PC-3 (cell line): ENCODE data around the gene DPAGT1. TPM values are rescaled to one million over a fixed set of nuclear protein-coding genes. Genes with fewer than 3 reads are reported as not detected.
A peak's percentile ranks its signal among the peaks of the same experiment; 100 is the strongest.

Experiments used
- ATAC-seq: fragments of 200-7000 bp; cut with Tn5 transposase; 2 replicates; pipeline ENCODE4 v1.9.1; 2020; ENCODE audit warnings: mild to moderate bottlenecking, moderate library complexity
- BruUV-seq: library from RNA; stranded (reverse); fragments of 400-500 nt; replicated peaks from 2 replicates; lab custom pipeline; 2021; lab: Mats Ljungman, UMichigan
- CTCF ChIA-PET: fragments of 300-600 bp; sonication (Branson Sonifier 250); formaldehyde crosslinking; loops from one replicate; lab custom pipeline; 2022; ENCODE audit warnings: antibody characterized with exemption; lab: Charles Lee
- POLR2A ChIA-PET: fragments of 300-600 bp; sonication (Branson Sonifier 250); formaldehyde crosslinking; loops from one replicate; lab custom pipeline; 2022; ENCODE audit warnings: antibody characterized with exemption; ENCODE audit not compliant: unreplicated experiment; lab: Charles Lee
- DNase-seq: peaks from one replicate; pipeline ENCODE4 v3.0.0-alpha.2; 2015
- H2AFZ ChIP-seq: fragments of 300-600 bp; sonication (generic); 2 replicates; pipeline ENCODE4 v1.6.0; 2016; ENCODE audit warnings: antibody characterized with exemption, low read length
- H3F3A ChIP-seq: fragments of 300-600 bp; sonication (generic); one replicate; pipeline ENCODE4 v1.6.0; 2017; ENCODE audit warnings: antibody characterized with exemption, low read length, control low read depth, mild to moderate bottlenecking; ENCODE audit not compliant: unreplicated experiment
- H3K27ac ChIP-seq: fragments of 300-600 bp; sonication (generic); 2 replicates; pipeline ENCODE4 v1.5.1; 2016; ENCODE audit warnings: mild to moderate bottlenecking, low read length
- H3K27me3 ChIP-seq: fragments of 300-600 bp; sonication (generic); 2 replicates; pipeline ENCODE4 v1.6.1; 2016; ENCODE audit warnings: low read length, mixed read lengths
- H3K36me3 ChIP-seq: fragments of 300-600 bp; sonication (generic); 2 replicates; pipeline ENCODE4 v1.6.1; 2016; ENCODE audit warnings: low read depth, mixed run types, low read length, mixed read lengths
- H3K4me1 ChIP-seq: fragments of 300-600 bp; sonication (generic); 2 replicates; pipeline ENCODE4 v1.5.1; 2016; ENCODE audit warnings: low read length; ENCODE audit not compliant: insufficient read depth
- H3K4me2 ChIP-seq: fragments of 300-600 bp; sonication (generic); 2 replicates; pipeline ENCODE4 v1.6.0; 2016; ENCODE audit warnings: low read length
- H3K4me3 ChIP-seq: fragments of 300-600 bp; sonication (generic); 2 replicates; pipeline ENCODE4 v1.5.1; 2016; ENCODE audit warnings: mild to moderate bottlenecking, low read length, mixed read lengths
- H3K79me2 ChIP-seq: fragments of 300-600 bp; sonication (generic); 2 replicates; pipeline ENCODE4 v1.6.1; 2017; ENCODE audit warnings: low read length, mixed read lengths
- H3K9ac ChIP-seq: fragments of 300-600 bp; sonication (generic); 2 replicates; pipeline ENCODE4 v1.6.0; 2016; ENCODE audit warnings: mild to moderate bottlenecking, low read length
- H3K9me2 ChIP-seq: fragments of 300-600 bp; sonication (generic); replicated peaks from 2 replicates; pipeline ENCODE4 v1.6.1; 2016; ENCODE audit warnings: mixed run types, low read length, mixed read lengths
- H3K9me3 ChIP-seq: fragments of 300-600 bp; sonication (generic); 2 replicates; pipeline ENCODE4 v1.6.1; 2016; ENCODE audit warnings: low read length, mixed read lengths
- H4K20me1 ChIP-seq: fragments of 300-600 bp; sonication (generic); 2 replicates; pipeline ENCODE4 v1.6.1; 2016; ENCODE audit warnings: low read length, mixed read lengths
- EZH2 ChIP-seq: fragments of 300-600 bp; sonication (generic); IDR thresholded peaks from one replicate; pipeline ENCODE4 v1.6.1; 2017; ENCODE audit warnings: antibody characterized with exemption, mild to moderate bottlenecking, low read length; ENCODE audit not compliant: unreplicated experiment
- EZH2phosphoT487 ChIP-seq: fragments of 300-600 bp; sonication (generic); IDR thresholded peaks from 2 replicates; pipeline ENCODE4 v1.6.1; 2018; ENCODE audit warnings: mild to moderate bottlenecking, antibody characterized with exemption, low read length, borderline replicate concordance
- intact Hi-C: fragments of 100-400 bp; cut with micrococcal nuclease; formaldehyde crosslinking; loops from 2 replicates; pipeline ENCODE4 v1.9.0; 2023
- total RNA-seq: library from RNA; depleted of rRNA; stranded (reverse); fragments of >200 nt; gene quantifications from 2 replicates; pipeline ENCODE4 v1.2.3, GENCODE V29; 2014
- TF ChIP-seq, protein P1 (sequence below): fragments of 300-600 bp; sonication (generic); conservative IDR thresholded peaks from 2 replicates; pipeline ENCODE4 v1.5.1; 2017; ENCODE audit warnings: antibody characterized with exemption, low read depth, mild to moderate bottlenecking, low read length

Gene DPAGT1
- total RNA-seq, 1 experiment from 2014 or later, result 68.0 TPM

DNA sequence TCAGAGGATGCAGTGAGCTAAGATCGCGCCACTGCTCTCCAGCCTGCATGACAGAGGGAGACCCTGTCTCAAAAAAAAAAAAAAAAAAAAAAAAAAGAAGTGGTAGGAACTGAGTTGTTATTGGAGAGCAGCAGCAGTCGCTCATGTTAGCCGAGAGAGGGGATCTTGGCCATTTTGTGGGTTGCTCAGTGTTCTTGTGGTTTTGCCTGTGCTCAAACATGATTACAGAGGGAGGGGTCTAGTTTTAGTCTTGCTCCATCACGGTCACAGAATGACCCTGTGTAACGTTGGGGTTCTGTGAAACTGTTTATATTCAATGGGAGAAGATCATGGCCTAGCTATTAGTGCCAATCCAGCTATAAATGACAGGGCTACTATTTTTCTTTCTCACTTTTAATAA lies 1.9 kb downstream of the DPAGT1 start:
- Histone ChIP-seq H3K9ac (peak overlapping the region; percentile 84; the same call in 1 of the 2 replicates), H3K4me3 (peak overlapping the region; percentile 89), H3K36me3 (peaks cover 24% of the 10 kb centered on the region), H3F3A (no peaks in the 10 kb centered on the region), H3K79me2 (peaks cover 43% of the 10 kb centered on the region), H3K9me3 (no peaks in the 10 kb centered on the region), H3K4me2 (peak overlapping the region; percentile 96), H2AFZ (no peak overlapping the region), H3K27me3 (no peaks in the 10 kb centered on the region), H4K20me1 (0 out of 2 replicates have a peak, but pooled peaks cover 3% of the 10 kb centered on the region), H3K27ac (no peak overlapping the region), H3K9me2 (no peaks in the 10 kb centered on the region), H3K4me1 (peaks cover 23% of the 10 kb centered on the region)
- TF ChIP-seq, protein P1, sequence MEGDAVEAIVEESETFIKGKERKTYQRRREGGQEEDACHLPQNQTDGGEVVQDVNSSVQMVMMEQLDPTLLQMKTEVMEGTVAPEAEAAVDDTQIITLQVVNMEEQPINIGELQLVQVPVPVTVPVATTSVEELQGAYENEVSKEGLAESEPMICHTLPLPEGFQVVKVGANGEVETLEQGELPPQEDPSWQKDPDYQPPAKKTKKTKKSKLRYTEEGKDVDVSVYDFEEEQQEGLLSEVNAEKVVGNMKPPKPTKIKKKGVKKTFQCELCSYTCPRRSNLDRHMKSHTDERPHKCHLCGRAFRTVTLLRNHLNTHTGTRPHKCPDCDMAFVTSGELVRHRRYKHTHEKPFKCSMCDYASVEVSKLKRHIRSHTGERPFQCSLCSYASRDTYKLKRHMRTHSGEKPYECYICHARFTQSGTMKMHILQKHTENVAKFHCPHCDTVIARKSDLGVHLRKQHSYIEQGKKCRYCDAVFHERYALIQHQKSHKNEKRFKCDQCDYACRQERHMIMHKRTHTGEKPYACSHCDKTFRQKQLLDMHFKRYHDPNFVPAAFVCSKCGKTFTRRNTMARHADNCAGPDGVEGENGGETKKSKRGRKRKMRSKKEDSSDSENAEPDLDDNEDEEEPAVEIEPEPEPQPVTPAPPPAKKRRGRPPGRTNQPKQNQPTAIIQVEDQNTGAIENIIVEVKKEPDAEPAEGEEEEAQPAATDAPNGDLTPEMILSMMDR, result no peak
- no peak for TF ChIP-seq EZH2phosphoT487
- no peak for TF ChIP-seq EZH2
- intact Hi-C loops, result loop anchor here (2.0 kb wide), 2 partner anchors 15 to 21 kb away; partner anchors contain the start of genes HINFP and HMBS
- BruUV-seq, result no TSS peak
- DNase-seq (no peak), ATAC-seq (no peak)
- ChIA-PET POLR2A (no interaction called here), CTCF (no interaction called here)

GRCh38 chr11:119095066-119095880 lies 6.4 kb downstream of the DPAGT1 start:
- peaks cover 28% of the 10 kb centered on the region for H4K20me1 ChIP-seq
- peak; percentile 100 for DNase-seq
- H2AFZ ChIP-seq, result peak overlapping the region; percentile 76
- peaks cover 46% of the 10 kb centered on the region for H3K36me3 ChIP-seq
- CTCF ChIA-PET, result interaction anchor here (0.6 to 1.4 kb wide), 7 partner anchors 10 to 101 kb away, joined by 3 to 5 read pairs (median 3); partner anchors contain the start of genes C2CD2L, HINFP and HMBS
- H3K4me3 ChIP-seq, result peak overlapping the region; percentile 90
- TF ChIP-seq, protein P1, result 0 out of 2 replicates have a peak, but pooled peaks have one; percentile 29
- TF ChIP-seq EZH2 (no peak), EZH2phosphoT487 (no peak)
- peak overlapping the region; percentile 97 for H3K9ac ChIP-seq
- peaks cover 17% of the 10 kb centered on the region for H3F3A ChIP-seq
- H3K9me3 ChIP-seq, result no peaks in the 10 kb centered on the region
- TSS peak; percentile 55 for BruUV-seq
- ATAC-seq, result peak; percentile 79
- POLR2A ChIA-PET, result interaction anchor here (0.6 to 1.1 kb wide), 5 partner anchors 10 to 28 kb away, joined by 3 to 11 read pairs (median 5); partner anchors contain the start of genes C2CD2L, HINFP, HMBS and VPS11
- H3K9me2 ChIP-seq, result no peaks in the 10 kb centered on the region
- H3K4me1 ChIP-seq, result peaks cover 28% of the 10 kb centered on the region
- no peaks in the 10 kb centered on the region for H3K27me3 ChIP-seq
- intact Hi-C loops, result loop anchor here (2.0 kb wide), 2 partner anchors 38 to 102 kb away; partner anchors contain the start of gene HYOU1
- peaks cover 49% of the 10 kb centered on the region for H3K79me2 ChIP-seq
- H3K4me2 ChIP-seq, result peak overlapping the region; percentile 94
- peak overlapping the region; percentile 53 for H3K27ac ChIP-seq
